ENCODE measurements around the gene TMEM74B.

TMEM74B gene

DNA sequence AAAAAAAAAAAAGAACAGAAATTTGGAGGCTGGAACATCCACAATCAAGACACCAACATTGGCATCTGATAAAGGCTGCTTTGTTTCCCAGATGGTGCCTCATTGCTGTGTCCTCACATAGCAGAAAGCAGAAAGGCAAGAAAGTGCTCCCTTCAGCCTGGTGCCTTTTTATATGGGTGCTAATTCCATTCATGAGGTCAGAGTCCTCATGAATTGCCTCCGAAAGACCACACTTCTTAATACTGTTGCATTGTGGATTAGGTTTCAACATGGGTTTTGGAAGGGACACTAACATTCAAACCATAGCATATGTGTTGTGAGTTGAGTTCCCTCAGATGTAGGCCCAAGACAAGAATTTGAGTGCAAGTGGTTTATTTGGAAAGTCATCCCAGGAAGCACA, 10.4 kb upstream of the TMEM74B start:
- DNase-seq (no peak), ATAC-seq (no peak)
- Mint-ChIP-seq H3K36me3 (ENCODE audit: low read depth) (no peaks in the 10 kb centered on the region), H3K9me3 (no peaks in the 10 kb centered on the region), H3K27me3 (peaks cover 4% of the 10 kb centered on the region), H3K27ac (no peak overlapping the region), H3K4me3 (no peak overlapping the region), H3K4me1 (peaks cover 4% of the 10 kb centered on the region)

DNA sequence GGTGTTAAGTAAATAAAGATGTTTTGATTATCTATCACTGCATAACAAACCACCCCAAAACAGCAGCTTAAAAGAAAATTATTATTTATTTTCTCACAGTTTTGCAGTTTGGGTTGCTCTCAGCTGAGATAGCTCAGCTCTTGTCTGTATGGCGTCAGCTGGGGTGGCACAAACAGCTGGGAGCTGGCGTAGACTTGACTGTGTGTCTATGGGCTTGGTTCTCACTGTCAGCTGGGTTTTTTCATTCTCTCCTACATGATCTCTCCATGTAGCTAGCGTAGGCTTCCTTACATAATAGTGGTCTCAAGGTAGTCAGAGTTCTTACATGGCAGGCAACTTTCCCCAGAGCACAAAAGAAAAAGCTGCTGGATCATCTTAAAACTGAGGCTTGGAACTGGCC, 6.5 kb upstream of the TMEM74B start:
- Mint-ChIP-seq H3K27ac (no peak overlapping the region), H3K36me3 (ENCODE audit: low read depth) (no peaks in the 10 kb centered on the region), H3K4me3 (no peak overlapping the region), H3K9me3 (no peaks in the 10 kb centered on the region), H3K27me3 (peaks cover 8% of the 10 kb centered on the region), H3K4me1 (no peaks in the 10 kb centered on the region)
- ATAC-seq (no peak), DNase-seq (no peak)

- H3K36me3 Mint-ChIP-seq (ENCODE audit: low read depth), result no peaks in the 10 kb centered on the region
- H3K27ac Mint-ChIP-seq, result no peak overlapping the region
- DNase-seq (no peak), ATAC-seq (no peak)
- H3K4me1 Mint-ChIP-seq, result peaks cover 2% of the 10 kb centered on the region
- H3K9me3 Mint-ChIP-seq, result no peaks in the 10 kb centered on the region
- H3K27me3 Mint-ChIP-seq, result peaks cover 12% of the 10 kb centered on the region
- H3K4me3 Mint-ChIP-seq, result no peak overlapping the region
Observed at GRCh38 chr20:1190847-1191246, 6.1 kb upstream of the TMEM74B start.

GRCh38 chr20:1189827-1190226, 5.0 kb upstream of the TMEM74B start:
- Mint-ChIP-seq H3K36me3 (ENCODE audit: low read depth) (no peaks in the 10 kb centered on the region), H3K4me3 (no peak overlapping the region)
- ATAC-seq, result no peak

DNA sequence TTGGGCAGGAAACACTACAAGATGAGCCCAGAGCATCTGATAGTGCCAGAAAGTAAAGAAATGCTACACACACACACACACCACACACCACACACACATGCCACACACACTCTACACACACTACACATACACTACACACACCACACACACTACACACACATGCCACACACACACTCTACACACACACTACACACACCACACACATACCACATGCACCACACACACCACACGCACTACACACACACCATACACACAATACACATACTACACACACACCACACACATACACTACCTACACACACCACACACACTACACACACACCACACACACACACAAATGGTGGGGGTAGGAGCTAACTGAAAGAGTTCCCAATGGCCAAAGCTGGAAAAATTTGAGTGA, 3.6 kb upstream of the TMEM74B start:
- Mint-ChIP-seq H3K27ac (no peak overlapping the region), H3K9me3 (no peaks in the 10 kb centered on the region), H3K4me1 (peaks cover 10% of the 10 kb centered on the region), H3K36me3 (ENCODE audit: low read depth) (no peaks in the 10 kb centered on the region), H3K4me3 (no peak overlapping the region), H3K27me3 (peaks cover 27% of the 10 kb centered on the region)
- ATAC-seq (no peak), DNase-seq (no peak)

More at GRCh38 chr20:1189827-1190226, 5.0 kb upstream of the TMEM74B start:
- peaks cover 3% of the 10 kb centered on the region for H3K4me1 Mint-ChIP-seq
- peaks cover 13% of the 10 kb centered on the region for H3K27me3 Mint-ChIP-seq
- DNase-seq, result no peak
- H3K27ac Mint-ChIP-seq, result no peak overlapping the region
- H3K9me3 Mint-ChIP-seq, result no peaks in the 10 kb centered on the region

GRCh38 chr20:1187605-1188171, 2.9 kb upstream of the TMEM74B start:
- Mint-ChIP-seq H3K36me3 (ENCODE audit: low read depth) (no peaks in the 10 kb centered on the region), H3K27ac (no peak overlapping the region)
- no peak for ATAC-seq

DNA sequence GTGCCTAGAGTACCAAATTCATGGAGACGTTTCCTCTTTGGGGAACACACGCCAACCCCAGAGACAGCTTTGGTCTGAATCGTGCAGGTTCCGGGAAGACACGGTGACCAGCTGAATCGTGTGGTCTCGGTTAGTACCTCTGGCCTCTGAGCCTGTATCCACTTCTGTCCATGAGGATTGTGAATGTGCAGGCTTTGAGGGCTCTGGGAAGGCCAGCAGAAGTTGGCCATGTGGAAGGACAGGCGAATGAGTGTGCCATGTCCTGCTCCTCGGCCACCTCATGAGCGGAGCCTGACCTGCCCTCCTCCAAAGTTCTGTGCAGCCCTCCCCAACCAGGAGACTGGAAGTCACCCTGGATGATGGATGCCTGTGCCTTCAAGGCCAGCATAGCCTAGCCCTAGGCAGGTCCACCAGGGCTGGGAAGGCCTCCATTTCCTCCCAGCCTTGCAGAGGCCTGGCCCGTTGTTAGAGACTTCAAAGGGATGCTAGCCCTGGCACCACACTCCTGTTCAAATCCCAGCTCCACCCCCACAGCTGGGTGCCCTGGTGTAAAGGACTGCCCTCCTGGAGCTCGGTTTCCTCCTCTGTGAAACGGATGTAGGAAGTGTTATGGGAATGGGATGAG, 1.7 kb upstream of the TMEM74B start:
- Mint-ChIP-seq H3K9me3 (no peaks in the 10 kb centered on the region), H3K36me3 (ENCODE audit: low read depth) (no peaks in the 10 kb centered on the region), H3K27me3 (peaks cover 31% of the 10 kb centered on the region), H3K4me1 (peaks cover 10% of the 10 kb centered on the region), H3K27ac (no peak overlapping the region), H3K4me3 (peak overlapping the region; percentile 40)
- DNase-seq (no peak), ATAC-seq (no peak)

More at GRCh38 chr20:1187605-1188171, 2.9 kb upstream of the TMEM74B start:
- Mint-ChIP-seq H3K4me3 (no peak overlapping the region), H3K4me1 (peaks cover 10% of the 10 kb centered on the region), H3K27me3 (peaks cover 31% of the 10 kb centered on the region), H3K9me3 (no peaks in the 10 kb centered on the region)
- no peak for DNase-seq

DNA sequence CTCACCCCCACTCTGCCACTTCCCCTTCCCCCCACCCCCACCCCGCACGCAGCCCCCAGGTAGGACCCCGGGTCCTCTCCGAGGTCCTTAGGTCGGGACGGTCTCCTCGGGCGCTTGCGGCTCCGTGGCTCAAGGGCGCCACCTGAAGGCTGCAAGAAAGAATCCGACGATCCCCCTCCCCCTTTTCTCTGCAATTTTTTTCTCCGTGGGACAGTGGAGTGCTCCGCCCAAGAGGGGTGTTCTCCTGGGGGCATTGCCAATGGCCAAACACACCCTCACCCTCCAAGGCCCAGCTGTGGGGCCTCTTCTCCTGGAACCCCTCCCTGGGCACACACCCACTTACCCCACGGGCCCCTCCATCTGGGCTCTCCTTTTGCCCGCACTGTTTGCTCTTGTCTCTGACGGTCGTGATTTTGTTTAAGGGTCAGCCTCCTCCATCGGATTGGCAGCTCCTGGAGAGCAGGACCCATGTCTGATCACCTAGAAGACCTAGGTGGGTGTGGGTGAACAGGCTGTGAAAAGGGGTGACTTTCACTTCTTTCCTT, 1.1 kb upstream of the TMEM74B start:
- Mint-ChIP-seq H3K36me3 (ENCODE audit: low read depth) (peaks cover 2% of the 10 kb centered on the region), H3K4me3 (peak overlapping the region; percentile 40), H3K4me1 (peaks cover 10% of the 10 kb centered on the region), H3K27me3 (peaks cover 31% of the 10 kb centered on the region), H3K27ac (no peak overlapping the region), H3K9me3 (no peaks in the 10 kb centered on the region)
- DNase-seq (peak; percentile 67), ATAC-seq (peak; percentile 53)

DNA sequence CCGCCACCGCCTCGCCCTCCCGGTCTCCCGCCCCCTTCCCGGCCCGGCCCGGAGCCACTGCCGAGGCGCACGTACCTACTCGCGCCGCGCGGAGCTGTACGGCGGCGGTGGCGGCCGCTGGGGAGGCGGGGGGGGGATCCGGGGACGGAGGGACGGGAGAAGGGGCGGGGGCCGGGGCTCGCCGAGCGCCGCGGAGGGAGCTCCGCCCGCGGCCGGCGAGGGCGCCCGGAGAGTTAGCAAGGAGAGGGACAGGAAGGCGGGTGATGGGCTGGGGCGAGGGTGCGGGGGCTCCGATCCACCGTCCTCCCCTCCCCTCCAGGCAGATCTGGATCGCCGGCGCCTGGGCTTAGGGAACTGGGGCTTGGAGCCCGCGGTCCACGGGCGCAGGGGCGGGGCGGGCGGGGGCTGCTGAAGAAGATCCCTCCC, 548 bp upstream of the TMEM74B start:
- Mint-ChIP-seq H3K27me3 (peaks cover 31% of the 10 kb centered on the region), H3K4me3 (no peak overlapping the region), H3K9me3 (no peaks in the 10 kb centered on the region), H3K36me3 (ENCODE audit: low read depth) (peaks cover 2% of the 10 kb centered on the region), H3K27ac (no peak overlapping the region), H3K4me1 (peaks cover 10% of the 10 kb centered on the region)
- no peak for ATAC-seq
- peak; percentile 14 for DNase-seq

DNA sequence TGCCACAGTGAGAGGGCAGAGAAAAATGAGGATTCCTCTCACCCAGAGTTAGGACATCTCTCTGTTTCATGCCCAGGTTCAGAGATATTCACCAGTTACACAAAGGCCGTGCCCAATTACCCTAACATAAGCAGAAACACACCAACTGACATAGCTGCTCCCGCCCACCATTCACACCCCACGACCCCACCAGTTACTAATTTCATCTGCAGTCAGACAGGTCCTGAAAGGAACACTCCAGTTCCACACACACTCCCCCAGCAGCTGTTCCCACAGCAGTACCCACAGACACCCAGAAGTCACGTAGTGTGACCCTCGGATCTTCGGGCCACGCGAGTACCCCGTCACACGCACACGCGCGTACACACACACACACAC, 532 bp downstream of the TMEM74B start:
- Mint-ChIP-seq H3K4me1 (peaks cover 10% of the 10 kb centered on the region), H3K36me3 (ENCODE audit: low read depth) (peaks cover 2% of the 10 kb centered on the region), H3K9me3 (no peaks in the 10 kb centered on the region), H3K27me3 (peaks cover 28% of the 10 kb centered on the region), H3K27ac (no peak overlapping the region), H3K4me3 (peak overlapping the region; percentile 67)
- no peak for ATAC-seq
- no peak for DNase-seq

GRCh38 chr20:1183153-1183552, 1.6 kb downstream of the TMEM74B start:
- Mint-ChIP-seq H3K4me1 (peaks cover 10% of the 10 kb centered on the region), H3K27ac (no peak overlapping the region), H3K4me3 (no peak overlapping the region), H3K9me3 (no peaks in the 10 kb centered on the region), H3K27me3 (peaks cover 24% of the 10 kb centered on the region), H3K36me3 (ENCODE audit: low read depth) (peaks cover 2% of the 10 kb centered on the region)
- no peak for DNase-seq
- no peak for ATAC-seq

GRCh38 chr20:1182106-1182505, 2.7 kb downstream of the TMEM74B start:
- Mint-ChIP-seq H3K9me3 (no peaks in the 10 kb centered on the region), H3K36me3 (ENCODE audit: low read depth) (peaks cover 3% of the 10 kb centered on the region), H3K4me3 (no peak overlapping the region), H3K4me1 (peaks cover 10% of the 10 kb centered on the region), H3K27me3 (peaks cover 24% of the 10 kb centered on the region), H3K27ac (no peak overlapping the region)
- DNase-seq, result no peak
- ATAC-seq, result no peak

GRCh38 chr20:1180949-1181348, 3.8 kb downstream of the TMEM74B start:
- Mint-ChIP-seq H3K36me3 (ENCODE audit: low read depth) (peaks cover 10% of the 10 kb centered on the region), H3K27ac (no peak overlapping the region), H3K27me3 (peaks cover 20% of the 10 kb centered on the region), H3K4me1 (peaks cover 8% of the 10 kb centered on the region), H3K4me3 (no peak overlapping the region), H3K9me3 (no peaks in the 10 kb centered on the region)
- DNase-seq (no peak), ATAC-seq (no peak)

DNA sequence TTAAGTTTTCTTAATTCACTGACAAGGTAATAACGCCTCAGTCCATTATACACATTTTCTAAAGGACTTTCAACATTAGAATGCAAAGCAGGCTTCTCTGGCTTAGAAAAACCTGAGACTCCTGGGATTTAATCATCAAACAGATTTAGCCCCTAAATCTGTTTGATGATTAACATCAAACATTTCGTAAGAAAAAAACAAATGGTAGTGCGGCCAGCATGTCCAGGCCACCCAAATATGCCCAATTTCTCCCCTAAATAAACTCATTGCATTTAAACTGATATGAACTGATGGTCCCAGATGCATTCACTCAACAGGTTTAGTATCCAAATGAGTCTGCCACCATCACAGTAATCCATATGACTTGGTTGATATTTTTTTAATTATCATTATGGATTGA, 6.2 kb downstream of the TMEM74B start:
- Mint-ChIP-seq H3K36me3 (ENCODE audit: low read depth) (peaks cover 12% of the 10 kb centered on the region), H3K27ac (no peak overlapping the region), H3K4me1 (no peaks in the 10 kb centered on the region), H3K27me3 (peaks cover 7% of the 10 kb centered on the region), H3K4me3 (no peak overlapping the region), H3K9me3 (no peaks in the 10 kb centered on the region)
- DNase-seq (no peak), ATAC-seq (no peak)

DNA sequence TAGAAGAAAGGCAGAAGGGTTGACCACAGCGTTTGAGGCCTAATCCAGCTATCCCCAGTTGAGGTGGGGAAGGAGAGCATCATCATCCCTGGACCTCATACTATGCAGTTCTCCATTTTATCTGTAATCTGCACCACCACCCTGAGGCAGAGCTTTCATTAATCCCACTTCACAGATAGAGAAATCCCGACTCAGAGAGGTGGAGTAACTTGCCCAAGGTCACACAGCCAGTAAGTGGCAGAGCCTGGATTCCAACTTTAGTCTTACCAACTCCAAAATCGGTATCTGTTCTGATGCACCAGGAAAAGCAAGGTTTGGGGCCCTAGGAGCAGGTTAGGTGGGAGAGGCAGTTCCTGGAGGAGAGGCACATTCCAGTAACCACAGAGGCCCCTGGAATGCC, 6.7 kb downstream of the TMEM74B start:
- Mint-ChIP-seq H3K36me3 (ENCODE audit: low read depth) (peaks cover 12% of the 10 kb centered on the region), H3K4me3 (no peak overlapping the region), H3K9me3 (no peaks in the 10 kb centered on the region), H3K27ac (no peak overlapping the region), H3K4me1 (no peaks in the 10 kb centered on the region), H3K27me3 (peaks cover 2% of the 10 kb centered on the region)
- ATAC-seq, result no peak
- no peak for DNase-seq

Measured in activated naive CD8-positive, alpha-beta T cell treated with anti-CD3 and anti-CD28 coated beads, Interleukin-2, amount 50 U/mL, for 24 hours (primary cell).